Hippocampal formation (tissue), 2 donors: ENCODE measurements around the gene MAD1L1.
"Not testable (repeated sequence)": the region's sequence is repeated elsewhere in the genome, so short reads cannot be mapped to it uniquely, and the experiment has no call there.

ENCODE experiments used
- DNase-seq, 2 donors: peaks; one replicate each; lab custom pipeline; 2025; lab: John Stamatoyannopoulos, UW

MAD1L1 gene

GRCh38 chr7:1864161-1864940, 368.4 kb downstream of the MAD1L1 start:
- peak in 1 of 2 donors; percentile 13 for DNase-seq

- DNase-seq: no peak
Observed at GRCh38 chr7:1863091-1863900, 369.4 kb downstream of the MAD1L1 start.

- DNase-seq: no peak
Observed at GRCh38 chr7:1862560-1862959, 370.2 kb downstream of the MAD1L1 start.

GRCh38 chr7:1861799-1862458, 370.8 kb downstream of the MAD1L1 start:
- DNase-seq: no peak

GRCh38 chr7:1860881-1861798, 371.6 kb downstream of the MAD1L1 start:
- DNase-seq: not testable (repeated sequence)

- DNase-seq: no peak
Observed at GRCh38 chr7:1859266-1860035, 373.3 kb downstream of the MAD1L1 start.

GRCh38 chr7:1858435-1859265, 374.1 kb downstream of the MAD1L1 start:
- DNase-seq: no peak

GRCh38 chr7:1857487-1858421, 375.0 kb downstream of the MAD1L1 start:
- DNase-seq: peak in 1 of 2 donors; percentile 1

GRCh38 chr7:1856888-1857441, 375.8 kb downstream of the MAD1L1 start:
- DNase-seq: no peak

GRCh38 chr7:1856161-1856887, 376.4 kb downstream of the MAD1L1 start:
- DNase-seq: no peak

- no peak for DNase-seq
Observed at GRCh38 chr7:1855725-1856160, 377.0 kb downstream of the MAD1L1 start.

GRCh38 chr7:1854866-1855724, 377.6 kb downstream of the MAD1L1 start:
- no peak for DNase-seq

- DNase-seq: no peak
Observed at GRCh38 chr7:1853986-1854865, 378.5 kb downstream of the MAD1L1 start.

- DNase-seq: no peak
Observed at GRCh38 chr7:1853431-1853985, 379.2 kb downstream of the MAD1L1 start.
